SK-N-SH (cell line): ENCODE data around the gene IQCN.

Experiments used
- CTCF ChIP-seq: fragments of 200-600 bp; sonication (generic); IDR thresholded peaks from 2 replicates; pipeline ENCODE4 v1.6.1; 2017; ENCODE audit warnings: antibody characterized with exemption, mild to moderate bottlenecking, moderate library complexity
- ELF1 ChIP-seq: IDR thresholded peaks from 2 replicates; pipeline ENCODE4 v1.4.0; 2012
- EZH2phosphoT487 ChIP-seq: fragments of 200-600 bp; sonication (generic); IDR thresholded peaks from 2 replicates; pipeline ENCODE4 v1.6.1; 2017; ENCODE audit warnings: low read depth, mixed run types, mild to moderate bottlenecking, antibody characterized with exemption, moderate library complexity, borderline replicate concordance
- MXI1 ChIP-seq: IDR thresholded peaks from 2 replicates; pipeline ENCODE4 v1.6.1; 2012; ENCODE audit warnings: mild to moderate bottlenecking, low read depth, low read length, improper control_type of control experiment
- POLR2AphosphoS5 ChIP-seq: IDR thresholded peaks from 2 replicates; pipeline ENCODE4 v1.6.1; 2012; ENCODE audit warnings: low read depth, low read length
- RAD21 ChIP-seq: IDR thresholded peaks from 2 replicates; pipeline ENCODE4 v1.6.1; 2012; ENCODE audit warnings: mild to moderate bottlenecking, low read length
- REST ChIP-seq: IDR thresholded peaks from 2 replicates; pipeline ENCODE4 v1.6.1; 2012; ENCODE audit warnings: mild to moderate bottlenecking, low read depth, low read length, moderate library complexity
- RFX5 ChIP-seq: IDR thresholded peaks from 2 replicates; pipeline ENCODE4 v1.6.1; 2012; ENCODE audit warnings: mild to moderate bottlenecking, improper control_type of control experiment, low read length
- TAF1 ChIP-seq: IDR thresholded peaks from 2 replicates; pipeline ENCODE4 v1.6.1; 2012; ENCODE audit warnings: low read depth, mild to moderate bottlenecking, low read length, moderate library complexity, borderline replicate concordance
- USF1 ChIP-seq: IDR thresholded peaks from 2 replicates; pipeline ENCODE4 v1.4.0; 2012; ENCODE audit warnings: low read depth, borderline replicate concordance

GRCh38 chr19:18234194-18234593 lies 40.1 kb downstream of the IQCN start:
- TF ChIP-seq POLR2AphosphoS5 (no peak), EZH2phosphoT487 (no peak), CTCF (no peak), MXI1 (no peak), ELF1 (no peak), REST (no peak), RAD21 (no peak), TAF1 (no peak), USF1 (no peak), RFX5 (no peak)
